Activated T-helper 2 cell treated with anti-CD3 and anti-CD28 coated beads, Interferon-gamma antibody, Interleukin-2, Interleukin-4, amounts not matched to agents 10 μg/mL and 5 μg/mL and 100 μg/mL, durations not matched to agents 14 hours and 24 hours and 36 hours (primary cell): ENCODE data around the gene EPS8L2. TPM values are rescaled to one million over a fixed set of nuclear protein-coding genes. Genes with fewer than 3 reads are reported as not detected.
A peak's percentile ranks its signal among the peaks of the same experiment; 100 is the strongest.

Experiments
- DNase-seq: peaks from one replicate; pipeline ENCODE4 v3.0.0; 2021; ENCODE audit warnings: low spot score
- H3K27ac Mint-ChIP-seq: one replicate; pipeline ENCODE4 v1.8.0; 2021; ENCODE audit warnings: mixed read lengths
- H3K27me3 Mint-ChIP-seq: one replicate; pipeline ENCODE4 v1.8.0; 2021; ENCODE audit warnings: low read depth, mixed read lengths
- H3K36me3 Mint-ChIP-seq: one replicate; pipeline ENCODE4 v1.8.0; 2021; ENCODE audit warnings: low read depth, mixed read lengths
- H3K4me1 Mint-ChIP-seq: one replicate; pipeline ENCODE4 v1.8.0; 2021; ENCODE audit warnings: low read depth, mixed read lengths
- H3K4me3 Mint-ChIP-seq: one replicate; pipeline ENCODE4 v1.8.0; 2021; ENCODE audit warnings: low read depth, mild to moderate bottlenecking, moderate library complexity, mixed read lengths
- H3K9me3 Mint-ChIP-seq: one replicate; pipeline ENCODE4 v1.8.0; 2021; ENCODE audit warnings: mixed read lengths
- intact Hi-C: fragments of 100-400 bp; cut with micrococcal nuclease; formaldehyde crosslinking; loops from one replicate; pipeline ENCODE4 v1.15.1; 2023
- total RNA-seq: library from RNA; stranded (reverse); gene quantifications from 2 replicates; pipeline ENCODE4 v1.2.3, GENCODE V29; 2022

EPS8L2 gene
- total RNA-seq, 1 donor from 2014 or later, result 24.6 TPM

GRCh38 chr11:719214-720016 is 13.4 kb downstream of the EPS8L2 start:
- peaks cover 6% of the 10 kb centered on the region for H3K4me1 Mint-ChIP-seq
- no peak overlapping the region for H3K27ac Mint-ChIP-seq
- intact Hi-C loops, result loop anchor here (5.0 to 10.0 kb wide), 2 partner anchors 105 to 182 kb away; partner anchors contain the start of genes HRAS, IRF7 and LRRC56
- H3K27me3 Mint-ChIP-seq, result peaks cover 32% of the 10 kb centered on the region
- H3K36me3 Mint-ChIP-seq, result no peaks in the 10 kb centered on the region
- H3K9me3 Mint-ChIP-seq, result peaks cover 4% of the 10 kb centered on the region
- DNase-seq, result no peak
- peak overlapping the region; percentile 39 for H3K4me3 Mint-ChIP-seq

- Mint-ChIP-seq H3K27me3 (peaks cover 29% of the 10 kb centered on the region), H3K9me3 (peaks cover 3% of the 10 kb centered on the region), H3K4me1 (peaks cover 6% of the 10 kb centered on the region), H3K36me3 (no peaks in the 10 kb centered on the region), H3K27ac (no peak overlapping the region), H3K4me3 (no peak overlapping the region)
- intact Hi-C loops, result loop anchor here (5.0 to 10.0 kb wide), 2 partner anchors 105 to 183 kb away; partner anchors contain the start of genes HRAS, IRF7 and LRRC56
- no peak for DNase-seq
Measured at GRCh38 chr11:720017-720641, 14.1 kb downstream of the EPS8L2 start.

DNA sequence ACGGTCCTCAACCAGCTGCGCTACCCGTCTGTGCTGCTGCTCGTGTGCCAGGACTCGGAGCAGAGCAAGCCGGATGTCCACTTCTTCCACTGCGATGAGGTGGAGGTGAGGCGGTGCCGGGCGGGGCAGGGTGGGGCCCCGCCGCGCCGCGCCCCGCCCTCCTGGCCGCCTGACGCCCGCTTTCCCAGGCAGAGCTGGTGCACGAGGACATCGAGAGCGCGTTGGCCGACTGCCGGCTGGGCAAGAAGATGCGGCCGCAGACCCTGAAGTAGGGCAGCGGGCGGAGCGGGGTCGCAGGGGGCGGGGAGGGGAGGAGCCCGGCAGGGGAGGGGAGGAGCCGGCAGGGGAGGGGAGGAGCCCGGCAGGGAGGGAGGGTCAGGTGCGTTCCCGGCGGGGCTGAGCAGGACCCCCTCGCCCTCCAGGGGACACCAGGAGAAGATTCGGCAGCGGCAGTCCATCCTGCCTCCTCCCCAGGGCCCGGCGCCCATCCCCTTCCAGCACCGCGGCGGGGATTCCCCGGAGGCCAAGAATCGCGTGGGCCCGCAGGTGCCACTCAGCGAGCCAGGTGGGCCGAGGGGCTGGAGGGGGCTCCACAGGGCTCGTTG is 14.7 kb downstream of the EPS8L2 start:
- Mint-ChIP-seq H3K27ac (no peak overlapping the region), H3K36me3 (no peaks in the 10 kb centered on the region), H3K4me1 (peaks cover 8% of the 10 kb centered on the region), H3K9me3 (no peaks in the 10 kb centered on the region), H3K27me3 (peaks cover 27% of the 10 kb centered on the region), H3K4me3 (no peak overlapping the region)
- no peak for DNase-seq
- intact Hi-C loops, result loop anchor here (5.0 to 10.0 kb wide), 2 partner anchors 106 to 183 kb away; partner anchors contain the start of genes HRAS, IRF7 and LRRC56

- intact Hi-C loops, result loop anchor here (5.0 to 10.0 kb wide), 2 partner anchors 106 to 184 kb away; partner anchors contain the start of genes HRAS, IRF7 and LRRC56
- Mint-ChIP-seq H3K27ac (no peak overlapping the region), H3K27me3 (peaks cover 27% of the 10 kb centered on the region), H3K4me3 (no peak overlapping the region), H3K9me3 (no peaks in the 10 kb centered on the region), H3K4me1 (peaks cover 8% of the 10 kb centered on the region), H3K36me3 (no peaks in the 10 kb centered on the region)
- no peak for DNase-seq
Measured at GRCh38 chr11:721247-721740, 15.3 kb downstream of the EPS8L2 start.

GRCh38 chr11:721741-722345 is 15.8 kb downstream of the EPS8L2 start:
- H3K27ac Mint-ChIP-seq, result no peak overlapping the region
- H3K36me3 Mint-ChIP-seq, result no peaks in the 10 kb centered on the region
- no peaks in the 10 kb centered on the region for H3K9me3 Mint-ChIP-seq
- peak overlapping the region; percentile 2 for H3K4me3 Mint-ChIP-seq
- peaks cover 24% of the 10 kb centered on the region for H3K27me3 Mint-ChIP-seq
- intact Hi-C loops, result loop anchor here (2.0 to 10.0 kb wide), 3 partner anchors 59 to 185 kb away; partner anchors contain the start of genes HRAS, IRF7 and LRRC56
- DNase-seq, result peak; percentile 36
- peaks cover 8% of the 10 kb centered on the region for H3K4me1 Mint-ChIP-seq

DNA sequence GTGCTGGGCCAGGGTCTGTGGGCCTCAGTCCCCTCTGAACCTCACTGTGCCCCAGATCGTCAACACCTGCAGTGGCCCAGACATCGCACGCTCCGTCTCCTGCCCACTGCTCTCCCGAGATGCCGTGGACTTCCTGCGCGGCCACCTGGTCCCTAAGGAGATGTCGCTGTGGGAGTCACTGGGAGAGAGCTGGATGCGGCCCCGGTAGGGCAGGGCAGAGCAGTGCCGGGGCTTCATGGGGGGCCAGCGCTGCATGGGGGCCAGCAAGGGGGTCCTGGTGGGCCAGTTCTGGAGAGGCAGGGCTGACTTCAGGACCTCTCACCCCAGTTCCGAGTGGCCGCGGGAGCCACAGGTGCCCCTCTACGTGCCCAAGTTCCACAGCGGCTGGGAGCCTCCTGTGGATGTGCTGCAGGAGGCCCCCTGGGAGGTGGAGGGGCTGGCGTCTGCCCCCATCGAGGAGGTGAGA is 16.3 kb downstream of the EPS8L2 start:
- H3K4me1 Mint-ChIP-seq, result peaks cover 8% of the 10 kb centered on the region
- intact Hi-C loops, result loop anchor here (2.0 to 10.0 kb wide), 3 partner anchors 60 to 185 kb away; partner anchors contain the start of genes HRAS, IRF7 and LRRC56
- no peaks in the 10 kb centered on the region for H3K9me3 Mint-ChIP-seq
- H3K36me3 Mint-ChIP-seq, result no peaks in the 10 kb centered on the region
- H3K27me3 Mint-ChIP-seq, result peaks cover 24% of the 10 kb centered on the region
- no peak overlapping the region for H3K4me3 Mint-ChIP-seq
- no peak for DNase-seq
- H3K27ac Mint-ChIP-seq, result no peak overlapping the region

DNA sequence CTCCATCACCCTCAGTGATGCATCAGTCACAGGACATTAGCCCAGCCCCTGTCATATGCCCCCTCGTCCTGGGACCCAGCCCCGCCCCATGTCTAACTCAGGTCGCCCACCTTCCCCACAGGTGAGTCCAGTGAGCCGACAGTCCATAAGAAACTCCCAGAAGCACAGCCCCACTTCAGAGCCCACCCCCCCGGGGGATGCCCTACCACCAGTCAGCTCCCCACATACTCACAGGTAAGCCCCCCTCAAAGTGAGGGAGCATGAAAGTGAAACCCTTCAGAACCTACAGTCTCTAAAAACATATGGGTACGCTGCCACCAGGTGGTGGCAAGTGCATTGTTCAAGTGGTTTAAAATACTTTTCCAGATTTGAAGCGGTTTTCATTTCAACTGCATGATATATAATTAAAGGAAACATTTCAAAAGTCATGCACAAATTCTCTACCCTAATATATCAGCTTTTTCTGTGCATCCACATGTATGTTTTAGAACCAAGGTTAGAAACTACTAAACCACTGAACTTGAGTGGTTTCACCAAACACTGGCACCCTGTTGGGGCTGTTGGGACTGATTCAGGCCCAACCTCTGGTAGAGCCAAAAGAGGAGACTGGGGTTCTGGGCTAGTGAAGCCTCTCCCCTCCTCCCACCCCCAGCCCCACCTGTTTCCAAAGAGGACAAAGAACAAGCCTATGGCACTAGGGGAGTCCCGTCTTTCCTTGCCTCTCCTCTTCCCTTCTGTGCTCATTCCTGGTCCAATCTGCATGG is 17.3 kb downstream of the EPS8L2 start:
- Mint-ChIP-seq H3K27ac (no peak overlapping the region), H3K4me3 (peak overlapping the region; percentile 58), H3K36me3 (no peaks in the 10 kb centered on the region), H3K4me1 (peaks cover 8% of the 10 kb centered on the region), H3K9me3 (no peaks in the 10 kb centered on the region), H3K27me3 (peaks cover 24% of the 10 kb centered on the region)
- intact Hi-C loops, result loop anchor here (1.0 to 10.0 kb wide), 5 partner anchors 27 to 186 kb away; partner anchors contain the start of genes HRAS, IRF7 and LRRC56
- peak; percentile 50 for DNase-seq

DNA sequence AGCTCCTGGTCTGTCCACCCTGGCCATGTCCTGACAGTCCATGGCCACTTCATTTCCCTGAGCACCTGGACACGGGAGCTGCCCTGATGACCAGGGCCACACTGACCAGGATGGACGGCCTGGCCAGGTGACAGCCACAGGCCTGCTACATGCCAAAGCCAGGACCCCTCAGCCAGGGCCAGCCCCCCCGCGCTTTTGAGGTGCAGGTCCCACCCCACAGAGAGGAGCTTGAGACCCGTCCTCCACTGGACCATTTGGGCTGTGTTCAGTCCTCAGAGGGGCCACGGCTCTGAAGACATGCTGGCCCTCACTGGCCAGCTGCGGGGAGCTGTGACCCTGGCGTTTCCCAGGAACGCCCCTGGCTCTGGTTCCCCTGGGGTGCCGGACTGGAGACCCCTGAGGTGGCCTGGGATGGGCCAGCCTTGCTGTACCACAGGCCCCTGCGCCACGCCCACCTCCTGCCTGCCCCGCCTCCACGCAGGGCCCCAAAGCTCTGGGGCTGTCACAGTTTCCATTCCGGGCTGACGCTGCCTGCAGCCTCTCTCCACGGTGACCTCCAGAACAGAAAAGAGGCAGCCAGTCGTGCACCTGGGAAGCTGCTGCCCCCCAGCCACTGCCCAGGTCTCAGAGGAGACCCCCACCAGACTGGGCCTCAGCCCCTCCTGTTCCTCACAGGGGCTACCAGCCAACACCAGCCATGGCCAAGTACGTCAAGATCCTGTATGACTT is 18.2 kb downstream of the EPS8L2 start:
- Mint-ChIP-seq H3K9me3 (no peaks in the 10 kb centered on the region), H3K36me3 (no peaks in the 10 kb centered on the region), H3K27ac (no peak overlapping the region), H3K27me3 (peaks cover 20% of the 10 kb centered on the region), H3K4me1 (peaks cover 8% of the 10 kb centered on the region), H3K4me3 (peak overlapping the region; percentile 42)
- DNase-seq, result no peak
- intact Hi-C loops, result loop anchor here (5.0 to 10.0 kb wide), 2 partner anchors 109 to 187 kb away; partner anchors contain the start of genes HRAS, IRF7 and LRRC56

DNA sequence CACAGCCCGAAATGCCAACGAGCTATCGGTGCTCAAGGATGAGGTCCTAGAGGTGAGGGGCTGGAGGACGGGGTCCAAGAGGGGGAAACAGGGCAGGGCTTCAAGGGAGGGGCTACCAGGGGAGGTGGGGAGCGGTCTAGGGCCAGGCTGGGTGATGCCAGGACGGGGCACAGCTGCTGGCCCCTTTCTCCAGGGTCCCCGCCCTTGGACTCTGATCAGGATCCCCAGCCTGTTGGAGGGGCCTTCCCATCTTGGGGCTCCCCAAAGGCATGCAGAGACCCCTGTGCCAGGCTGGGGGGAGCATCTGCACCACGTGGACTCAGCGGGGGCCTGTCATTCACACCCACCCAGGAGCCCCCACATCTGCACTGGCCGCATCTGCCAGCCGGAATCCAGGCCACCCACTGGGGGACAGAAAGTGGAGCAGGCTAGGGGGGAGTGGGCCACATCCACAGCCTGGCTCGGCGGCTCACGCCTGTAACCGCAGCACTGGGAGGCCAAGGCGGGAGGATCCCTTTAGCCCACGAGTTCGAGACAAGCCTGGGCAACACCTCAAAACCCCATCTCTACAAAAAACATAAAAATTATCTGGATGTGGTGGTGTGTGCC is 18.9 kb downstream of the EPS8L2 start:
- no peak for DNase-seq
- intact Hi-C loops, result loop anchor here (5.0 to 10.0 kb wide), 2 partner anchors 110 to 188 kb away; partner anchors contain the start of genes HRAS, IRF7 and LRRC56
- peaks cover 15% of the 10 kb centered on the region for H3K27me3 Mint-ChIP-seq
- H3K4me3 Mint-ChIP-seq, result peak overlapping the region; percentile 76
- no peaks in the 10 kb centered on the region for H3K36me3 Mint-ChIP-seq
- H3K9me3 Mint-ChIP-seq, result no peaks in the 10 kb centered on the region
- H3K27ac Mint-ChIP-seq, result peak overlapping the region; percentile 52
- peaks cover 8% of the 10 kb centered on the region for H3K4me1 Mint-ChIP-seq

DNA sequence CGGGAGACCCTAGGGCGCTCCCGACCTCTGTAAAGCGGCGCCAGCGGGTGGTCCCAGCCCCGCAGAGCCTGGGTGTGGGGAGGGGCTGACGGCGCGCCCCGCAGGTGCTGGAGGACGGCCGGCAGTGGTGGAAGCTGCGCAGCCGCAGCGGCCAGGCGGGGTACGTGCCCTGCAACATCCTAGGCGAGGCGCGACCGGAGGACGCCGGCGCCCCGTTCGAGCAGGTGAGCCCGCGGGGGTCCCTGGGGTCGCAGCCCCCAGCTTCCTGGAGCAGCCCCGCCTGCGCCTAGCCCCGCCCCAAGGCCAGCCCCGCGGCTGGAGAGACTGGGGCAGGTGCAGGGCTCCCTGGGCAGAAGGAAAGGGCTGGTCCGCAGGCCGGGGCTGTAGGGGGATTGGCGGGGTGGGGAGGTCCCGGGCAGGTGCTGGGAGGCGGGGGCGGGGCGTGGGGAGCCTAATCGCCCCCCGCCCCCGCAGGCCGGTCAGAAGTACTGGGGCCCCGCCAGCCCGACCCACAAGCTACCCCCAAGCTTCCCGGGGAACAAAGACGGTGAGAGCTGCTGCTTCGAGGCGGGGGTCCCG is 19.7 kb downstream of the EPS8L2 start:
- no peak for DNase-seq
- Mint-ChIP-seq H3K27ac (no peak overlapping the region), H3K9me3 (no peaks in the 10 kb centered on the region), H3K4me3 (peak overlapping the region; percentile 76), H3K4me1 (peaks cover 8% of the 10 kb centered on the region), H3K36me3 (no peaks in the 10 kb centered on the region), H3K27me3 (peaks cover 12% of the 10 kb centered on the region)
- intact Hi-C loops, result loop anchor here (10.0 kb wide), 1 partner anchor 111 kb away; the partner anchor contains the start of gene IRF7
